Measurements from ENCODE around the gene PLAAT4.

- TF ChIP-seq CTCF (conservative IDR thresholded peaks at IDR 0.05) (no peak), ZFX (IDR thresholded peaks at IDR 0.05) (no peak)
Observed at GRCh38 chr11:63491636-63492372, 44.8 kb upstream of the PLAAT4 start.

Data from C4-2B (cell line).